NCI-H82 treated with DMSO at 0.1 percent for 48 hours (cell line): ENCODE results near the gene IFITM1.
"Not testable (repeated sequence)": the region's sequence is repeated elsewhere in the genome, so short reads cannot be mapped to it uniquely, and the experiment has no call there.

ENCODE experiments used
- DNase-seq: peaks from one replicate; lab custom pipeline; 2025; ENCODE audit not compliant: unreplicated experiment; lab: John Stamatoyannopoulos, UW

IFITM1 gene

GRCh38 chr11:308740-309665 is 4.8 kb upstream of the IFITM1 start:
- DNase-seq = not testable (repeated sequence)

GRCh38 chr11:309979-310572 is 3.8 kb upstream of the IFITM1 start:
- not testable (repeated sequence) for DNase-seq

DNA sequence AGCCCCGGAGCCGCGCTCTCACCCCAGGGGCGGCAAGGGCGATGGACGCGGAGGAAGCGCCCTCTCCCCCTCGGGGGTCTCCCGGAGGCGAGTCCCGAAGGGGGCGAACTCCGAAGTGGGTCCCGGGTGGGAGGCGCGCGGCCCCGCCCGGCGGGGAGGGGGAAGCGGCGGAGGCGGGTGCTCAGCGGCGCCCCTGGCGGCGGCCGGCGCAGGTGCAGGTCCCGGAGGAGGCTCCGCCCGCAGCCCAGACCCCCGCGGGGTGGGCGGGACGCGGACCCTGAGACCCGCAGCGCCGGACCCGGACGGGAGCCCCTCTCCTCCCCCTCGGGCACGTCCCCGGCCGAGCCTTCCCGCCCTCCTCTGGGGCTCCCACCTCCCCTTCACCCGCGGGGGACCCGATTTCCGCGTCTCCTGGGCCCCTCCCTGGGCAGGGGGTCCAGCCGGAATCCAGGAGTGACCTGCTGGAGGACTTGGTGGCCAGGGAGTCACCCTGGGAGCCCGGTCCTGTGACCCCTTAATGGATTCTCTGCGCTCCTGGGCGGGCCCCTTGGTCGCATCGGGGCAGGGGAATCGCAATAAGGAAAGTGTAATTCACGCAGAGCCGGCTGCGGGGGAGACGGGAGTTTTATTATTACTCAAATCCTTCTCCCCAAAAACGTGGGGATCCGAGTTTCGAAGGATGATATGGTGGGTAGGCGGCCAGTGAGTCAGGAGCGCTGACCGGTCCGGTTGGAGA is 2.7 kb upstream of the IFITM1 start:
- DNase-seq = not testable (repeated sequence)

- DNase-seq = no peak
These were observed 1.6 kb upstream of the IFITM1 start for GRCh38 chr11:312092-312816.

DNA sequence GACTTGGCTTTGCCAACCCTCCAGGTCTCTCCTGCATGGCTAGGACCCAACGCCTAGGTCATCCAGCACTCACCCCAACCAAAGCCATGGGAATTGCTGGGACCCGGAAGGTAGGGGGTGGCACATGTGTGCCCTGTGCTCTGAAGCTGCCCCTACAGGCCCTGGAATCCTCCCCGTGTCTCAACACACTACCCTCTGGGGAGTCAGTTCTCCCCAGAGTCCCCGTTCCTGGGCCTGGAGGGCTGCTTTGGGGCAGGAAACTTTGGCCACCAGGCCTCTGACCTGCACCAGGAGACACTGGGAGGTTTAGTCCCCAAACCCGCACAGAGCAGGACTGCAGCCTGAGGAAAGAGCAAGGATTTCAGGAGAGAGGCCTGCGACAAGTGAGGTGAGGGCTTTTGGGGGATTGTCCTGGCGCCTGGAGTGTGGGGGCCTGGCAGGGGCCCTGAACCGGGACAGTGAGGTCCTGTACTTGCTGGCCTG is 495 bp upstream of the IFITM1 start:
- no peak for DNase-seq

DNA sequence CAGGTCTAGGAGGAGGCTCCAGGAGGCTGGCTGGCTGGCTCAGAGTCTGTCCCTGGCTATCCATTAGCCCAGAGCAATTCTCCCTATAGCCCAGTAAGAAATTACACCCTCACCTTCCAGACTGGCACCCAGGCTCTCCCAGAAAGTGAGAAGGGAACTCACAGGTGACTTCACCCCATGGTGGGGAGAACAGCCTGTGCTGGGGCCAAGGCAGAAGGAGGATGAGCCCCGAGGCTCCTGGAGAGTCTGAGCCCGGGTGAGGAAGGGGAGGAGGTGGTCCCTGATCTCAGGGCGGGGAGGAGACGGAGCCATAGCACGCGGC is 675 bp downstream of the IFITM1 start:
- DNase-seq = not testable (repeated sequence)

- DNase-seq = no peak
These were observed 1.2 kb downstream of the IFITM1 start for GRCh38 chr11:315051-315481.

DNA sequence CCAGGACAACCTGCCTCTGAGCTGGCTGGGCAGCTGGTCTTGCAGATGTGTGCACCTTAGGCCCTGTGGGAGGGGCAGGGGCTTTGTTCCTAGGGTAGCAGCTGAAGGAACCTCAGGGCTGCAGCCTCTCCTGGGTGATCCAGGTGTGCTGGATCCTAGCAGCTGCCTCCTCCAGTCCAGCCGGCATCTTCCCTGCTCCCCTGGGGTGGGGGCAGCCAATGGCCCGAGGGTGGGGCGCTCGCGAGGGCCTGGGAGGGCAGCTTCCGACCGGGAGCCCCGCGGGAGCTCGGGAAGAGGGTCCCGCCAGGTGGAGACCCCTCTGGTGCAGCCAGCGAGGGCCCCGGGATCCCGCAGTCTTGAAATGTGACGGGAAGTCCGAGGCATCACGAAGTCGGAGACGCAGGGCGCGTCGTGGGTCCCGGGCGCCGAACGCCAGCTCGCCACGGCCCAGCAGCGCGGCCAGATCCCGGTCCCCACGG is 1.7 kb downstream of the IFITM1 start:
- DNase-seq = no peak

DNA sequence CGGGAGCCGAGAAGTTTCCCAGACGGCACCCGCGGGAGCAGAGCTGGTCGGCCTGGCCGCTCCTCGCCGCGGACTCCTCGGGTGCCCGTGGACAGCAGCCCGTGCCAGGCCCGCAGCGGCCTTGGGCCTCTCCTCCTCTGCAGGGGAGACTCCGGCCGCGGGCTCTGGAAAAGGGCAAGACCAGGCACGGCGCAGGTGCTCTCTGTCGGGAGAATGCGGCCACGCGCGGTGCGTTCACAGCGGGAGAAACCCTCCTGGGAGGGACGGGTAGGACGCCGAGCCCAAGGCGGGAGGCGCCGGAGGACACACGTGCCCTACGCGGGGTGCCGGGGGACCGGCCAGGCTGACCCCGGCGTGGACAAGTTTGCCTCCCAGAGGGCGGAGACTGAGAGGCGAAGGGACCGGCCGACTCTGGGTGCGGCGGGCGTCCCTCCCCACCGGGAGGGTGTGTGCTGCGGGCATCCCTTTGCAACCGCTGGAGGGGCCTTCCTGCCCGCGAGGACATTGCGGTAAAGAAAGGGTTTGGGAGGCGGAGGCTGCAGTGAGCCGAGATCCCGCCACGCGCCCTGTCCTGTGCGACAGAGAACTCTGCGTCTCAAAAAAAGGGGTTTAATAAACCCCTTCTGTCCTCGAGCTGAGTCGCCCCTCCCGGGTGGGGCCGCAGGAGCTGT is 2.3 kb downstream of the IFITM1 start:
- no peak for DNase-seq

DNA sequence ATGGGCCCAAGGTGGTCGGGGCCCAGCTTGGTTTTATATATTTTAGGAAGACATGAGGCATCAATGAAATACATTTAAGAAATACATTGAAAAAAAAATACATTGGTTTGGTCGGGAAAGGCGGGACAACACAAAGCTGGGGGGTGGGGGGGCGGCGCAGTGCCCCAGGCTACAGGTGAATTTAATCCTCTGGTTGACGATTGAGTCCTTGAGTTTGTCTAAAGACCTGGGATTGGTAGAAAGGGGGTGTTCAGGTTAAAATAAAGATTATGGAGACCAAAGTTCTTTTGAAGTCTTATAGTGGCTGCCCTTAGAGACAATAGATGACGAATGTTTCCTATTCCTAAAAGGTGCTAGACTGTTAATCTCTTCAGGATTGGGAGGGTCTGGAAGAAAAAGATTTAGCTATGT is 3.1 kb downstream of the IFITM1 start:
- no peak for DNase-seq

DNA sequence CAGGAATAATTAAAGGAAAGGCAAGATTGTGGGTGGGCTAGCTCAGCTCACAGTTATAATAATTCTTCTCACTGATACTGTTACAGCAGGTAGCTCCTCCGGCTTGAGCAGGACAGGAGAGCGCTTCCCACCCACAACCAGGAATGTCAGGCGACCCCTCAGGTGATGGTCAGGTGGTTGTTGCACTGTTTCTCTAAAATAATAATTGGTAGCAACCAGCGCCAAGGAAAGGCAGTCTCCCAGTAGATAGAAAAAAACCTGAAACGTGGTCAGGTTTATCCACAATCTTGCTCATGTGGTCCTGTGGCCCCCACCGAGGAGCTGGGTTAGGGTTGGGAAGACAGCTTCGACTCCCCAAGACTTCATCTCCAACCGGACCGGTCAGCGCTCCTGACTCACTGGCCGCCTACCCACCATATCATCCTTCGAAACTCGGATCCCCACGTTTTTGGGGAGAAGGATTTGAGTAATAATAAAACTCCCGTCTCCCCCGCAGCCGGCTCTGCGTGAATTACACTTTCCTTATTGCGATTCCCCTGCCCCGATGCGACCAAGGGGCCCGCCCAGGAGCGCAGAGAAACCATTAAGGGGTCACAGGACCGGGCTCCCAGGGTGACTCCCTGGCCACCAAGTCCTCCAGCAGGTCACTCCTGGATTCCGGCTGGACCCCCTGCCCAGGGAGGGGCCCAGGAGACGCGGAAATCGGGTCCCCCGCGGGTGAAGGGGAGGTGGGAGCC is 4.0 kb downstream of the IFITM1 start:
- not testable (repeated sequence) for DNase-seq

- DNase-seq = not testable (repeated sequence)
These were observed 4.7 kb downstream of the IFITM1 start for GRCh38 chr11:318405-319120.

- DNase-seq = not testable (repeated sequence)
These were observed 5.5 kb downstream of the IFITM1 start for GRCh38 chr11:319121-319887.

DNA sequence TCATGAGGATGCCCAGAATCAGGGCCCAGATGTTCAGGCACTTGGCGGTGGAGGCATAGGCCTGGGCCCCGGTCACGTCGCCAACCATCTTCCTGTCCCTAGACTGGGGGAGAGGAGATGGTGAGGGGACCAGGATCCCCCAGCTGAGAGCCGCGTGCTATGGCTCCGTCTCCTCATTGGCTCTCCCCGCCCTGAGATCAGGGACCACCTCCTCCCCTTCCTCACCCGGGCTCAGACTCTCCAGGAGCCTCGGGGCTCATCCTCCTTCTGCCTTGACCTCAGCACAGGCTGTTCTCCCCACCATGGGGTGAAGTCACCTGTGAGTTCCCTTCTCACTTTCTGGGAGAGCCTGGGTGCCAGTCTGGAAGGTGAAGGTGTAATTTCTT is 6.0 kb downstream of the IFITM1 start:
- DNase-seq = not testable (repeated sequence)

GRCh38 chr11:324156-324555 is 10.3 kb downstream of the IFITM1 start:
- DNase-seq = no peak

- not testable (repeated sequence) for DNase-seq
These were observed 11.0 kb downstream of the IFITM1 start for GRCh38 chr11:324593-325517.
